Skeletal muscle satellite cell (primary cell): Measurements from ENCODE around the gene NAALADL2.
"Not testable (repeated sequence)": the region's sequence is repeated elsewhere in the genome, so short reads cannot be mapped to it uniquely, and the experiment has no call there.

ENCODE experiments used
- H3K27me3 ChIP-seq: 2 replicates; pipeline ENCODE4 v1.7.0; 2013; ENCODE audit warnings: low read length; ENCODE audit not compliant: control insufficient read depth, insufficient read depth
- H3K36me3 ChIP-seq: 2 replicates; pipeline ENCODE4 v1.7.0; 2013; ENCODE audit warnings: mild to moderate bottlenecking, control low read depth, low read length; ENCODE audit not compliant: insufficient read depth
- H3K4me1 ChIP-seq: 2 replicates; pipeline ENCODE4 v1.7.0; 2013; ENCODE audit warnings: low read length; ENCODE audit not compliant: control insufficient read depth, insufficient read depth
- H3K4me2 ChIP-seq: 2 replicates; pipeline ENCODE4 v1.7.0; 2013; ENCODE audit warnings: mild to moderate bottlenecking, low read length
- H3K4me3 ChIP-seq: 2 replicates; pipeline ENCODE4 v1.7.0; 2013; ENCODE audit warnings: low read length
- H3K9ac ChIP-seq: 2 replicates; pipeline ENCODE4 v1.7.0; 2013; ENCODE audit warnings: mild to moderate bottlenecking, low read depth, low read length, moderate library complexity
- H3K9me3 ChIP-seq: replicated peaks from 2 replicates; pipeline ENCODE4 v1.7.0; 2013; ENCODE audit warnings: mild to moderate bottlenecking, control low read depth, low read length

Gene NAALADL2

DNA sequence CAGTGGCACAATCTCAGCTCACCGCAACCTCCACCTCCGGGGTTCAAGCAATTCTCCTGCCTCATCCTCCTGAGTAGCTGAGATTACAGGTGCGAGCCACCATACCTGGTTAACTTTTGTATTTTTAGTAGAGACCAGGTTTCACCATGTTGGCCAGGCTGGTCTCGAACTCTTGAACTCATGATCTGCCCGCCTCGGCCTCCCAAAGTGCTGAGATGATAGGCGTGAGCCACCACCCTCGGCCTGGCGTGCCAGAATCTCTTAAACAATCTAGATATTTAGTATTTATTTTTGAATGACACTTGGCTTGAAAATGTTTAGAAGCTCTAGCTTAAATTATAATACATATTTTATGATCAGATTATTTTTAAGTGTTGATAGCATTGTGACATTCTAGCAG is 755.0 kb downstream of the NAALADL2 start:
- not testable (repeated sequence) for H3K4me1 ChIP-seq, H3K4me3 ChIP-seq, H3K36me3 ChIP-seq, H3K9ac ChIP-seq, H3K4me2 ChIP-seq, H3K9me3 ChIP-seq, H3K27me3 ChIP-seq

DNA sequence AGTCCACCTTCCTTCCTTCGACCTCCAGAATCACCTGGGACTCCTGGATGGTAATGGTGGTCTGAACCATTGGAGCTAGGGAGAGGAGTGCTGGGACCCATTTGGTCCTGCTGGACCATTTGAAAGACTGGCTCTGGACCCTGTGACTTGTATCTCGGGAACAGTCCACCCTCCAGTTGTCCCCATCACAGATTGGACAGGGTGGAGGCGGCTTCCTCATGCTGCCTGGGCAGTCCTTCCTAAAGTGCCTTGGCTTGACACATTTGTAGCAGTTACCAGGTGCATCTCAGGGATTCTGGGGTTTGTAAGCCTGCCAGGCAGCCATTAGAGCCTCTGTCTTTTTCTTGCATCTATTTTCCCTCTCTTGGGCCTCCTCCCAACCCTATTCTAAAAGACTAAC is 758.1 kb downstream of the NAALADL2 start:
- Histone ChIP-seq H3K4me2 (no peak overlapping the region), H3K4me3 (no peak overlapping the region), H3K4me1 (no peaks in the 10 kb centered on the region), H3K9me3 (no peaks in the 10 kb centered on the region), H3K36me3 (no peaks in the 10 kb centered on the region), H3K9ac (no peak overlapping the region), H3K27me3 (no peaks in the 10 kb centered on the region)

- H3K9ac ChIP-seq = no peak overlapping the region
- H3K4me2 ChIP-seq = no peak overlapping the region
- no peaks in the 10 kb centered on the region for H3K36me3 ChIP-seq
- H3K4me3 ChIP-seq = no peak overlapping the region
- no peaks in the 10 kb centered on the region for H3K9me3 ChIP-seq
- no peaks in the 10 kb centered on the region for H3K27me3 ChIP-seq
- H3K4me1 ChIP-seq = no peaks in the 10 kb centered on the region
Measured at GRCh38 chr3:175619369-175619768, 760.2 kb downstream of the NAALADL2 start.

DNA sequence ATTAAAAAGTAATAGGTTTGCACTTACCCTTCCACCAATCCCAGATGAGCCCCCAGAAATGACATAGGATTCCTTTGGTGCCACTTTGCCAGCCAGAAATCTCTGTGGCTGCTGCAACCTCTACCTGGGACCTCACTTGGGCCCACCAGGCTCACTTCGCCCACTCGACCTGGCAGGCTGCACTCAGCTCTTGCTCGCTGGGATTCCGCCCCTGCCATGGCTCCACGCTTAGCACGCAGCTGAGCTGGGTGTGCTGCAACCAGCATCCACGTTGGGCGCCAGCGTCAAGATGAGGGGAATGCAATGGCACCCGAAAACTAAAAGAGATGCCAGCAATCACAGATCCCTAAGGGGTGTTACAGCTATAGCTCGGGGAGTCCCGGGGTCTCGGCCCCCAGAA is 761.0 kb downstream of the NAALADL2 start:
- Histone ChIP-seq H3K9ac (no peak overlapping the region), H3K4me2 (no peak overlapping the region), H3K4me1 (no peaks in the 10 kb centered on the region), H3K27me3 (no peaks in the 10 kb centered on the region), H3K4me3 (no peak overlapping the region), H3K9me3 (no peaks in the 10 kb centered on the region), H3K36me3 (no peaks in the 10 kb centered on the region)

GRCh38 chr3:175620532-175620931 is 761.4 kb downstream of the NAALADL2 start:
- H3K4me3 ChIP-seq = no peak overlapping the region
- H3K4me2 ChIP-seq = no peak overlapping the region

GRCh38 chr3:175640958-175641357 is 781.8 kb downstream of the NAALADL2 start:
- Histone ChIP-seq H3K4me3 (no peak overlapping the region), H3K4me2 (no peak overlapping the region), H3K27me3 (no peaks in the 10 kb centered on the region), H3K9ac (no peak overlapping the region), H3K9me3 (no peaks in the 10 kb centered on the region), H3K4me1 (no peaks in the 10 kb centered on the region), H3K36me3 (no peaks in the 10 kb centered on the region)

More at GRCh38 chr3:175620532-175620931, 761.4 kb downstream of the NAALADL2 start:
- no peaks in the 10 kb centered on the region for H3K27me3 ChIP-seq
- no peaks in the 10 kb centered on the region for H3K4me1 ChIP-seq
- H3K9ac ChIP-seq = no peak overlapping the region
- H3K36me3 ChIP-seq = no peaks in the 10 kb centered on the region
- no peaks in the 10 kb centered on the region for H3K9me3 ChIP-seq

DNA sequence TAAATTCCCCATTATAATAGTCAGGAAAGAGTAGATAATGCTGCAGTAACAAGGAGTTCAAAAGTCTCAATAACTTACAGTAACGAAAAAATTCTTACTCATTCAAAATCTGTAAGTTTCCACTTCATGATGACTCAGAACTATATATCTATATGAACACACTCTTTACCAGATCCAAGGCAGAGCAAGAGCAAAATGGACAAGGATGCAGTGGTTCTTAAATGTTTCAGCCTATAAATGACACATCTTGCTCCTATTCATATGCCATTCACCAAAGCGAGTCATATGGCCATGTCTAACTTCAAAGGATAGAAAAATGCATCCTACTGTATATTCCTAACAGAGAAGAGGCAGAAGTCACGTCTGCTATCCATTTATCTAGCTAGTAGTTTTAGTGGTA is 787.7 kb downstream of the NAALADL2 start:
- H3K9ac ChIP-seq = no peak overlapping the region
- no peaks in the 10 kb centered on the region for H3K36me3 ChIP-seq
- no peak overlapping the region for H3K4me2 ChIP-seq
- no peaks in the 10 kb centered on the region for H3K27me3 ChIP-seq
- no peak overlapping the region for H3K4me3 ChIP-seq
- H3K9me3 ChIP-seq = no peaks in the 10 kb centered on the region
- no peaks in the 10 kb centered on the region for H3K4me1 ChIP-seq

- Histone ChIP-seq H3K4me2 (no peak overlapping the region), H3K4me1 (no peaks in the 10 kb centered on the region), H3K36me3 (no peaks in the 10 kb centered on the region), H3K4me3 (no peak overlapping the region), H3K9me3 (no peaks in the 10 kb centered on the region), H3K27me3 (no peaks in the 10 kb centered on the region), H3K9ac (no peak overlapping the region)
Measured at GRCh38 chr3:175648899-175649298, 789.8 kb downstream of the NAALADL2 start.

DNA sequence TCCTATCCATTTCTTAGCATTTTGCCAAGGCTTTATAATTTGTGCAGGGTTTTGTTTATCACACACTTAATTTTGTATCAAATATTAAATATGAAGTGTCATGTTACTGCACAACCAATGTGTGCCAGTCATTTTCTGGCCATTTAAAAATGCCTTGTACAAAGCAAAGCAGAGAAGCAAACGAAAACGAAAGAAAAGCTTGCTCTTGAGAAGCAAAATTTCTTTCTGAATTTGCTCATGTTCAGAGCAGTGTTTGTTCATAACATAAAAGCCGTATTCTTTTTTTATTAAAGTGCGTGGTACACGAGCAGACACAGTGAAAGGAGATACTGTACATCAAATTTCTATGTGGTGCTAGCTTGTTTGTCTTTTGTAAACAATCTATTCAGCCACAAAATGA is 792.6 kb downstream of the NAALADL2 start:
- H3K4me1 ChIP-seq = no peaks in the 10 kb centered on the region
- H3K4me3 ChIP-seq = no peak overlapping the region
- H3K4me2 ChIP-seq = peak overlapping the region; percentile 28
- no peaks in the 10 kb centered on the region for H3K27me3 ChIP-seq
- no peaks in the 10 kb centered on the region for H3K9me3 ChIP-seq
- H3K36me3 ChIP-seq = no peaks in the 10 kb centered on the region
- no peak overlapping the region for H3K9ac ChIP-seq

- no peak overlapping the region for H3K4me2 ChIP-seq
- no peaks in the 10 kb centered on the region for H3K36me3 ChIP-seq
- H3K27me3 ChIP-seq = no peaks in the 10 kb centered on the region
- H3K4me3 ChIP-seq = no peak overlapping the region
- H3K9me3 ChIP-seq = no peaks in the 10 kb centered on the region
- H3K9ac ChIP-seq = no peak overlapping the region
- no peaks in the 10 kb centered on the region for H3K4me1 ChIP-seq
Measured at GRCh38 chr3:175655351-175655750, 796.2 kb downstream of the NAALADL2 start.

GRCh38 chr3:175656461-175656860 is 797.3 kb downstream of the NAALADL2 start:
- Histone ChIP-seq H3K4me3 (no peak overlapping the region), H3K36me3 (no peaks in the 10 kb centered on the region), H3K4me1 (no peaks in the 10 kb centered on the region), H3K9ac (no peak overlapping the region), H3K27me3 (no peaks in the 10 kb centered on the region), H3K9me3 (no peaks in the 10 kb centered on the region), H3K4me2 (no peak overlapping the region)

DNA sequence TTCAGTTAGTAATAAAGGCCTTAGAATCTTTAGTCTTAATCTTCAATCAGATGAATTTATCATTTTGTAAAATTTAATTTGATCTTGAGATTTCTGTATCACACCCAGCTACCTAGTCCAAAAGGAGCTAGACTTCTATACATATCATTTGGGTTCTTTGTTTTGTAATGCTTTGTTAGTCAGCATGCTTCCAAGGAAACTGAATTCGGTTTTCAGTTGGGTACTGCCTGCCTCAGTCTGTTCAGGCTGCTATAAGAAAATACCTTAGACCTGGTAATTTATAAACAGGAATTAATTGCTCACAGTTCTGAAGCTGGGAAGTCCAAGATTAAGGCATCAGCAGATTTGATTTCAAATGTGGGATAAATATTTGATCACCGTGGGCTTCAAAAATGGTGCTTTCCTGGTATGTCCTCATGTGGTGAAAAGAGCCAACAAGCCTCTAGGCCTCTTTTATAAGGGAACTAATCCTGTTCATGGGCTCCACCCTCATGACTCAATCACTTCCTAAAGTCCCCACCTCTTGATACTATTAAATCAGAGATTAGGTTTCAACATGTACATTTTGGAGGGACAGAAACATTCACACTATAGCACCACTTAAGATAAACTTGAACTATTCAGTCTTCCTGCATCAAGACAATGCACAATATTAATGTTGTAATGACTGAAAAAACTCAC is 800.7 kb downstream of the NAALADL2 start:
- Histone ChIP-seq H3K9ac (no peak overlapping the region), H3K27me3 (no peaks in the 10 kb centered on the region), H3K4me3 (no peak overlapping the region), H3K4me2 (no peak overlapping the region), H3K4me1 (no peaks in the 10 kb centered on the region), H3K9me3 (no peaks in the 10 kb centered on the region), H3K36me3 (no peaks in the 10 kb centered on the region)
